Stimulated activated CD8-positive, alpha-beta memory T cell treated with anti-CD3 and anti-CD28 coated beads, Interleukin-15, amount 100 ng/mL, for 48 hours (primary cell): ENCODE measurements around the gene ILF3.

ENCODE experiments used
- DNase-seq, 2 donors: peaks; one replicate each; pipeline ENCODE4 v3.0.0-alpha.2; 2020; ENCODE audit warnings: low read depth in 2 of 2

The ILF3 gene

DNA sequence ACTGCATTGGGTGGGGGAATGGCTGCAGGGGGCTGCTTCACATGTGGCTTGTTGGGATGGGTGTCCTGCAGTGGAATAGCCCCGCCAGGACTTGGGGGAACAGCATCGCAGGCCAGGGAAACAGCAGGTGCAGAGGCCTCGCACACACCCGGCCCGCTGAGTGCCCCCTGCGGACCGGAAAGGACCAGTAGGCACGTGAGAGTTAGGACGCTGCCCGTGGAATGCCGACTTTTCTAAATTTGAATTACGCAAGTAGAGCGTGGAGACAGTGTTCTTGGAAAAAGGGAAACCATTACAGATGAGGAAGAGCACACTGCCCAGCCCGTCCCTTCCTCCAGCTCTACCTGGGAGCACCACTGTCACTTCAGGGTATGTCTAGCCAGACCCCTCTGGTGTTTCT is 75.3 kb downstream of the ILF3 start:
- DNase-seq = no peak

GRCh38 chr19:10730932-10731331 is 76.8 kb downstream of the ILF3 start:
- DNase-seq = no peak

GRCh38 chr19:10735741-10736140 is 81.6 kb downstream of the ILF3 start:
- no peak for DNase-seq

GRCh38 chr19:10736189-10736588 is 82.0 kb downstream of the ILF3 start:
- no peak for DNase-seq

- DNase-seq = no peak
Observed at GRCh38 chr19:10736916-10737551, 82.9 kb downstream of the ILF3 start.

DNA sequence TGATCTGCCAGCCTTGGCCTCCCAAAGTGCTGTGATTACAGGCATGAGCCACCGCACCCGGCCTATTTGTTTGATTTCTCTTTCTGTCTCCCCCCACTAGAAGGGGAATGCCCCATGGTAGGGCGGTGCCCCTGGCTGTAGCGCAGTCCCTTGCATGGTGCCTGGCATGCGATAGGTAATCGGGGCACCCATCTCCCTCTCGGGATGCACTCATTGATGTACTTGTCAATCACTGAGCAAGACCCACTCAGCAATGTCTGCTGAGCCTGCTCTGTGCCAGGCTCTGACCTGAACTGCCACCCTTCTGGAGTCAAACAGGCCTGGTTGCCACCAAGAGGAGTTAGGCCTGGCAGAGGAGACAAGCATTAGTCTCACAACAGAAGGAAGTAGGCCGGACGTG is 83.6 kb downstream of the ILF3 start:
- DNase-seq = no peak

- DNase-seq = no peak
Observed at GRCh38 chr19:10740798-10741197, 86.7 kb downstream of the ILF3 start.
